Fibroblast of skin of right quadriceps (primary cell): ENCODE measurements around the gene RCSD1.

Experiments used
- DNase-seq: peaks from one replicate; pipeline ENCODE4 v3.0.0-alpha.2; 2013

The RCSD1 gene

DNA sequence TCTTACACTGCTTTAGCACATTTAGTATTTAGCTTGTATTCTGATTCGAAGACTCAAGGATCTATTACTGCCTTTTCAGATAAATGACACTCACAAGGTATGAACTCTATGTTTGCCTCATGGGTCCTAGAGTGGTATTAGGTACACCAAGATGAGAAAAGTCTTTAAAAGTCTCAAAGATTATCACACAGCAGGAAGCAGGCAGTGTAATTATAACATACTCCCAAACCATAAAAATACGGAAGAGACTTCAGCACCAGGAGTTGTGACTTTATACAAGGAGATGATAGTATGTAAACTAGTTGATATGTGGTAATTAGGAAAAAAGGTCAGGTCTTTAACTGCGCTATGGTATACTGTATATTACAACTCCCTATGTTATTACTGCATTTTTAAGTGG is 11.2 kb upstream of the RCSD1 start:
- no peak for DNase-seq

DNA sequence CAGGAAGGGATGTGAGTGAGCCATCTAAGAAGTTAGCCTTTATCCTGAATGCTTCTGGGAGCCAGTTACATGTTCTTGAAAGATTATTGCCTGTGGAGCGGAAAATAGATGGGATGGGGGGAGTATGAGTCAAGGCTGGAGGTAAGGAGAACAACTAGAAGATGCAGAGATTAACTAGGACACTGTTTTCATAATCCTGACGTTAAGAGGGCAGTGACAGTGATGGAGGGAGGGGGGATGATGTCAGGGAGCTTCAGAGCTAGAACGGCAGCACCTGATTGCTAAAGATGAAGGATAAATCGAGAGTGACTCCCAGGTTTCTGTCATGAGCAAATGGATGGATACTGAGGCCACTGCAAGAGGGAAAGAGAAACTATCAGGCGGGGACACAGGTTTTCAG is 10.0 kb upstream of the RCSD1 start:
- no peak for DNase-seq

- DNase-seq = no peak
Measured at GRCh38 chr1:167621780-167622313, 8.2 kb upstream of the RCSD1 start.

DNA sequence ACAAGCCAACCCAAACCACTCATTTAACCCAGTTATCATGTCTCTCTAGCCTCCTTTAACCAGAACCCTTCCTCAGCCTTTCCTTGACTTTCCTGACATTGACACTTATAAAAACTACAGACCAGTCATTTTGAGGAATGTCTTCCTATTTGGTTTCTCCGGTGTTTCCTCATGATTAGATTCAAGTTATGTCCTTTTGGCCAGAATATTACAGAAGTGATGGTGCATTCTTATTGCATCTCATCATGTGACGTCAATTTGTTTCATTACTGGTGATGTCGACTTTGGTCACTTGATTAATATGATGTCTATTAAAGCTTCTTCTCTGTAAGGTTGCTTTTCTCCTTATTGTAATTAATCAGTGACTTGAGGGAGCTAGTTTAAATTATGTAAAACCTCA is 6.1 kb upstream of the RCSD1 start:
- no peak for DNase-seq

DNA sequence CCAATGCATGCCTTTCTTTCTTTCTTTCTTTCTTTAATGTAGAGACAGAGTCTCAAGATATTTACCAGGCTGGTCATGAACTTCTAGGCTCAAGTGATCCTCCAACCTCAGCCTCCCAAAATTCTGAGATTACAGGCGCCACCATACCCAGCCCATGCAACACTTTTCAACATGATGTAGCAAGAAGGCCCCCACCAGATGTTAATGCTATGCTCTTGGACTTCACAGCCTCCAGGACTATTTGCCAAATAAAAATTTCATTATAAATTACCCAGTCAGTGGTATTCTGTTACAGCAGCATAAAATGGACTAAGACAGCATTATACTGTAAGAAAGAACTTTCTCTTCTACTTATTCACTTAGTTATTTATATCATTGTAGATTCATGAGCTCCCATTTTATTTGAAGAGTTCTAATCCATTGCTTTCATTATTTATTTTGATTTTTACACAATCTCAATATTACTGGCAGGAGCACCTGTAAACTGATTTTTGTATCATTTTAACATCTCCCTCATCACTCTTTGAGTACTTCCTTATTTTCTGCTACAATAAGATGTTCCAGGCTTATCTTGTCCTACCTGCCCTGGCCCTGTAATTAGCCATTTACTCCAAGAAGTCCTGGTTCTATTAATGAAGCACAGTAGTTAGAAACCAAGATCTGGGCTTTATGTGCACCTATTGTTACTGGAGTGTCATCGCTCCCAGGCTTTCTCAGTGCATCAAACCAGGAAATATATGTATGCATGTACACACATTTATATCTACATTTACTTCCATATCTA is 4.8 kb upstream of the RCSD1 start:
- no peak for DNase-seq

DNA sequence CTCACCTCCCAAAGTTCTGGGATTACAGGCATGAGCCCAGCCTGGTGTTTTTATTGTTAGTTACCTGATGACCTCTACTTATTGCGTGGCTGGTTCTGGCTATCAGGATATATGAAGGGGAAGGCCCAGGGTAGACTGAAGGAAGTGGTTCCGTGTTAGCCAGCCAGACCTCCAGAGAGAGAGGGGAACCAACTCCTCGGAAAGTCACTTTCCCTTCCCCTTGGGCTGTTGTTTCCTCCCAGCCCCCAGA is 2.5 kb upstream of the RCSD1 start:
- no peak for DNase-seq

DNA sequence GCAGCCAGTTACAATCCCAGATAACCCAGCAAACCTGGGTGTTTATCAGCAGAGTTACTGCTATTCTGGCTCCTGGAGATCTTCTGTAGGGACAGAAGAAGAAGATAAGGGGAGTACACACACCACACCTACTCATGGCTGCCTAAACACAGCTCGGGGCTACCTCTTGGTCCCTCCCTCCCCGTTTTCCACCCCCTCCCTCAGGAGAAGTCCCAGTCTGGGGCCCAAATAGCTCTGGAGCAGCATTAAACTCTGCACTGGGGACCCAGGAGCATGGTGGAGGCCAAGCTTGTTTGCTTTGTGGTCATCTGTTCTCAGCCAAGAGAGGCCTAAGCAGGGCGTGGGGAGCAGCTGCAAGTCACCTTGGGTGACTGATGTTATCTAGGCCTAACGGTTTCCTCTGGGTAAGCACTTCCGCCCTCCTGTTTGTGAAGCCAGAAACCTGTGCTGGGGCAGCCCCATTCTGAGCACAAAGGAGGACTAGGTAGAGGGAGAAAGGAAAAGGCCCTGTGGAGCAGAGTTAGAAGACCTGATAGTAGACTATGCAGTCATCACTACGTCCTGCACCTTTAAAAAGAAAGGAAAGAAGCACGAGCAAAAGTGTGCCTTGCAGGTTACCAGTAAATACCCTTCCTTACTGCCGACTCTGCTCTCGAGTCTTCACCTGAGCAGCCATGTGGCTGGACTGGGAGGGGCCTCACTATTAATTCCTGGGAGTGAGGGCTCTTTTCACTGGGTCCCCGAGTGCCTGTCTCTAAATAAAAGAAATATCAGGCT is 2.0 kb upstream of the RCSD1 start:
- DNase-seq = no peak

GRCh38 chr1:167628741-167629515 is 1.1 kb upstream of the RCSD1 start:
- no peak for DNase-seq

DNA sequence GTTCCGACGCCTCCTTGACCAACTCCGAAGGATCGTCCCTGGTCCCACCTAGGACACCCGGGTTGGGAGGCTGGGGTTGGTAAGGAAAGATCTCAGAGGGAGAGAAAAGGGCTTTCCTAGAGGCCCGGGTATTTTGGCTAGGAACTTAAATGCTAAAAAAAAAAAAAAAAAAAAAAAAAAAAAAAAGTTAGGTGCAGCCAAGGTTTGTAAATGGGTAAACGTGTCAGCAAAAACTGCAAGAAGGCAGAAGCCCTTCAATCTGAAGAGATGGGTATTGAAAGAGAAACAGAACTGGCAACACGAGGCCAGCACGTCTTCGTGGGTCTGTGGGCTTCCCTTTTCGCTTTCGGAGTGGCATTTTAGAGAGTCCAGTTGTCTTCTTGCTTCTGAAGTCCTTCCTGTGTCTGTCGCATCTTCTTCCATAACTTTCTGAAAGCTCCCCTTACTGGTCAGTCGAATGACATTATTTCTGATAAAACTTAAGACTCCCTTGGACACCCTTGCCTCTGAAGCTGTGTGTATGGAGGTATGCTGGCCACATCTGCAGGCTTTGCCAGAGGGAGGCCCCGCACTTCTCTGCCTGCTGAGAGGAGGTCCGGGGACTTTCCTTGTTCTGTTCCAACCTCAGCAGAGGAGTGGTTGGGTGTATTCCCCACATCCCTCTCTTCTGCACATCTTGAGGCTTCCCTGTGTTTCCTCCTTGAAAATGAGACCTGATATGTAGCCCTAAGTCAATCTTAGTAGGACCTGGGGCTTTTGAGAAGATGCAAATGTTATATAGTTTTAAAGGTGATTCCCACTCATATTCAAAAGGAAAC is 745 bp downstream of the RCSD1 start:
- DNase-seq = no peak

DNA sequence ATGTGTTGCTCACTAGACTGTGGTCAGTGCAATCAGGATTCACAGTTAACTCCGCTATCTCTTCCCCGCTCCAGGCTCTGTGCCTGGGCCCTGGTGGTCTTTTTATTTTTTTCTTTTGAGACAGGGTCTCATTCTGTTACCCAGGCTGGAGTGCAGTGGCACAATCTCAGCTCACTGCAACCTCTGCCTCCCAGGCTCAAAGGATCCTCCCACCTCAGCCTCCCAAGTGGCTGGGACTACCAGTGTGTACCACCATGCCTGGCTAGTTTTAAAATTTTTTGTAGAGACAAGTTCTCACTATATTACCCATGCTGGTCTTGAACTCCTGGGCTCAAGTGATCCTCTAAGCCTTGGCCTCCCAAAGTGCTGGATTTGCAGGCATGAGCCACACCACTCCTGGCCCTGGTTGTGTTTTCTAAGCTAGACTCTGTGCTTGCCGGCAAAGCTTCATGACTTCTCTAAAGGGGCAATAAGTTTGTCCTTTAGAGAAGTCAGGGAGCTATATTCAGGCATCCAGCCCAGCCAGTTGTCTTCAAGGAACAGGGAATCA is 1.4 kb downstream of the RCSD1 start:
- no peak for DNase-seq

DNA sequence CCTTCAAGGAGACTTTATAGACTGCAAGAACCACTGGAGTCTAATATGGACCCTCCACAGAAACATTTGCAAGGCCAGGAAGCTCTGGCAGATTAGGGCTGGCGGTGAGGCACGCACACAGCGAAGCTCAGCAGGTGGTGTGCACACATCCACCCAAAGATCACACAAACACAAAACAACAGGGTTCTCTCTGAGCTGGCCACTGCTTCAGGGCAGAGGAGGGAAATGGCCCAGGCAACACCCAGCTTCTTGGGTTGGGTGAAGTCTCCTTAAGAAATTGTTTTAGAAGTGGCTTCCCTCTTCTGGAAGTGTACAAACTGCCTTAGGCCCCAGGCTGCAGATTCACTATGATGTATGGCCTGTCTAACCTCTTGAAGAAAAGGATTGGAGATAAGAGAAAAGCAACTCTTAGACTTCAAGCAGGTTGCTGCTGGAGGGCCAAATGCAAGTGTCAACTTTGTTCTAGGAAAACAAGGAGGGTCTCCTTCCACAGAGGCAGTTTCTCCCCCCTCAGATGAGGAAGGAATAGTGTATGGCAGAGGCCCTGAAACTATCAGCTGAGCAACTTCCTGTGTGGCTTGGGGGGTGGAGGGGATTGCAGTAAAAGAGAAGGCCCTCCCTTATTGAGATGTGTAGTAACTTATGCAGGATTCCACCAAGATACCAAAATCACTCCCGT is 2.0 kb downstream of the RCSD1 start:
- no peak for DNase-seq

DNA sequence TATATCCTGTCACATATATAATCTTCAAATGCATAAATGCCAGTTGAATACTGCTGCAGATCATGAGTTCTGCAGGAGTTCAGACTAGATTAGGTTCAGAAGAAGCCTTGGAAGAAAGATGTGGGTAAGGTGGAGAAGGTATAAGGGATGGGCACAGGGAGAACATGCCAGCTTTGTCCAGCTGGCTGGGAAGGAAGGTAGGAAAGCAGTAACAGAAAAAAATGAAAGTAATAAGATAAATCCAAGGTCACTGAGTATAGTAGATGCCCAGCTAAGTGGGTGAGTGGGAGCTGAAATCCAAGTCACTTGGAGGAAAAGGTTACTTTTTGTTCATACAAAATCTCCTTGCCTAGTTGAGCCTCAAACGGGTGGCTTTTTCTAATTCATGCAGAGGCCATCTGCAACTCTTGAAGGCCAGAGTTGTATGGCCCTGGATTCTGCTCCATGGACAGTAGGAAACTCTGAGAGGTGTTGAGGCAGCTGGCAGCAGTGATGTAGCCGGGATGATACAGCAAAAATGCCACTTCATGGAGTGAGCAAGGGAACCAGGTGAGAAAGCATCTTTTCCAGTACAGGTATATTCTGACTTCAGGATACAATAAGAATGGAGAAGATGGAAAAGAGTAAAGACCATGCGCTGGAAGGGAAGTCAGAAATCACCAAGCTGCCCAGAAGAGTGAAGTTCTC is 3.4 kb downstream of the RCSD1 start:
- DNase-seq = no peak

GRCh38 chr1:167634435-167634834 is 4.4 kb downstream of the RCSD1 start:
- DNase-seq = no peak

DNA sequence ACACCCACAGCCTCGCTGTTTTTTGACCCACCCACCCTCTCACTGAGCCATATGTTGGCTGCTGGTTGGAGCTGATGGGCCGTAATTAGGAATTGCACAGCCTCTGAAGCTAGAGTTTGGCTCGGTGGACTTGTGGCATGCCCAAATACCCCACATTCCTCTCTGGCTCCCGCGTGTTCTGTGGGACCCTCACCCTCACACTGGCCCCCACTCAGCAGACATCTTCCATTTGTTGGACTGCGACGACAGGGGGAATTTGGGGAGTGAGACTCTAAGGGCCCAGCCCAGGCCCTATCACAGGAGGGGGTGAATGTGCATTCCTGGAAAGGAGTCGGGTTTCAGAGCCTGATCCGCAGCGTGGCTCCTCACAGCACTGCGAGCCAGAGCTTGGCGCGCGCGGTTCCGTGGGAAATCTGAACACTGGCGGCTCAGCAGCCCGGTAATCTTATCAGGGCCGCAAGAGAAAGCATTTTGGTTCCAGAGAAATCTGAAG is 5.2 kb downstream of the RCSD1 start:
- DNase-seq = peak; percentile 25

DNA sequence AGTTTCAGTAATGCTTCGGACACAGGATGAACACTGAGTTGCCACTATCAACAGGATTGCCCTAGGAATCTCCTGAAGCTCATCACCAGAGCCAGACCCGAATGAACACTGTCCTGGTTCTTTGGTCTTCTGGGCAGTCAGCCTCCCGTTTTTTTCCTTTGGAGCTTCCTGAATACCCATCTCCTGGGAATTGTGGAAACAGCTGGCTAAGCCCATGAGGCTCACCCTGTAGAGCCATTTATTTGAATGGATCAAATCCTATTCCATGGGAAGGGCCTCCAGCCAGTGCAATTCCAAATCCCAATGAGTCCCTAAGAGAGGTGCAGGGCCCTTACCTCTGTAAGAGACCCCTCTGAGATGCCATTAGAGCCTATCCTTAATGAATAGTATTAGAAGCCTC is 5.9 kb downstream of the RCSD1 start:
- DNase-seq = no peak

DNA sequence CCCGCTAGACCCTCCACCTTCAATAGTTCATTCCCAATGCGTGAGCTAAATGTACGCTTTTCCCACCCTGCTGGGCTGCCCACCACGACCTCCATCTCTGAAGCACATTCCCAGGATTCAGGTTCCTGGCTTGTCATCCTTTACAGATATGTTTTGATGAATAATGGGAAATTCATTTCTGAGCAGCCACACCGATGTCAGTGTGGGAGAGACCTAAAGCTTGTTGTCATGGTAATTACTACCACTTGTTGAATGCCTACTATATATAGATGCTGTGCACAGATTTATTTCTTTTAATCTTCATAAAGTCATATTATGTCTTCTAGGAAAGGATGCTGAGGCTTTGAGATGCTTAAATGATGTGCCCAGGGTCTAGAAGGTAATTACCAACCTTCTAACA is 8.0 kb downstream of the RCSD1 start:
- DNase-seq = no peak

- no peak for DNase-seq
Measured at GRCh38 chr1:167640051-167640450, 10.0 kb downstream of the RCSD1 start.

DNA sequence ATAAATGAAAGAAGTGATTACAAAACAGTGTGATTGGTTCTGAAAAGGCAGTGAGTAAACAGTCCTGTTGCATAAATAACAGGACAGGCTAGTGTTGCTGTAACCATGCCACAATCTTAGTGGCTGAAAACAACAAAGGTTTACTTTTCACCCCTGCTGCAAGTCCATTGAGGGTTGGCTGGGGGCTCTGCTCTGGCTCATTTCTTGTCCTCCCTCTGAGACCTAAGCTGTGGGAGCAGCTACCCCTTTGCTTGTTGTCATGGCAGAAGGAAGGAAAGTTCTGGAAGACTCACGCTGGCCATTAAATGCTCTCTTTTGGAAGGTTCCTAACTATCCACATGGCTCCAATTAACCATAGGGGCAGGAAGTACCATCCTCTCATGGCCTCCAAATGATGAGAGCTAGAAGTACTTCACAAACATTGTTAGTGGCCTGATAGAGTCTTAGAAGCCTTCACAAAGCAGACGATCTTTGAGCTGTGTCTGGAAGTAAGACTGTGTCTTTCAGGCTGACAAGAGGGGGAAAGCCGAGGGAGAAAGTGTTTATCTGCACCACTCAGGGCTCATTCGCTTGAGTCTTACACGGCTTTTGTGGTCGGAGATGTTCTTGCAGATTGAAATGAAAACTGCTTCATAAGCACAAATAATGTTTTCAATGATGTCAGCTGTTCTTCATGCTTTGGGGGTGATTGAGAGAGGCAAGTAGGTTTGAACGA is 11.9 kb downstream of the RCSD1 start:
- DNase-seq = no peak

GRCh38 chr1:167642501-167642826 is 12.4 kb downstream of the RCSD1 start:
- DNase-seq = no peak

GRCh38 chr1:167643441-167643840 is 13.4 kb downstream of the RCSD1 start:
- DNase-seq = no peak

GRCh38 chr1:167644551-167644950 is 14.5 kb downstream of the RCSD1 start:
- no peak for DNase-seq
